ENCODE data around the gene IL22RA1.

- TF ChIP-seq EZH2 (IDR thresholded peaks at IDR 0.05; ENCODE audit: insufficient read depth, poor library complexity, severe bottlenecking) (no peak), EZH2phosphoT487 (IDR thresholded peaks at IDR 0.05; ENCODE audit: insufficient read depth, low read depth) (no peak)
These were observed 9.9 kb upstream of the IL22RA1 start for GRCh38 chr1:24152631-24153494.
